Measurements from ENCODE around the gene ADPRM. TPM values are rescaled to one million over a fixed set of nuclear protein-coding genes. Genes with fewer than 3 reads are reported as not detected.

The ADPRM gene
- total RNA-seq, 1 experiment from 2014 or later = 7.4 TPM

GRCh38 chr17:10663231-10663630, 34.2 kb upstream of the ADPRM start:
- Mint-ChIP-seq H3K27ac (no peak overlapping the region), H3K4me1 (no peaks in the 10 kb centered on the region), H3K9me3 (no peaks in the 10 kb centered on the region), H3K4me3 (no peak overlapping the region), H3K36me3 (no peaks in the 10 kb centered on the region), H3K27me3 (ENCODE audit: low read depth) (no peaks in the 10 kb centered on the region)
- CTCF ChIA-PET = no interaction called here
- ATAC-seq (no peak), DNase-seq (ENCODE audit: low spot score) (no peak)
- TF ChIP-seq SP1 (CRISPR knock-in tag; conservative IDR thresholded peaks at IDR 0.05) (no peak), ZNF396 (CRISPR knock-in tag; IDR thresholded peaks at IDR 0.05; ENCODE audit: borderline replicate concordance) (no peak)
- POLR2A ChIA-PET = no interaction called here

- H3K27me3 Mint-ChIP-seq (ENCODE audit: low read depth) = no peaks in the 10 kb centered on the region
- ChIA-PET CTCF (interaction anchor here (0.8 kb wide), 1 partner anchor 18 kb away, joined by 4 read pairs; no protein-coding TSS in a partner anchor), POLR2A (no interaction called here)
- no peak for ATAC-seq
- no peaks in the 10 kb centered on the region for H3K36me3 Mint-ChIP-seq
- H3K9me3 Mint-ChIP-seq = no peaks in the 10 kb centered on the region
- no peaks in the 10 kb centered on the region for H3K4me1 Mint-ChIP-seq
- H3K27ac Mint-ChIP-seq = no peak overlapping the region; the same call in 1 of the 2 replicates
- H3K4me3 Mint-ChIP-seq = no peak overlapping the region
- DNase-seq (ENCODE audit: low spot score) = no peak
- TF ChIP-seq ARID4B (CRISPR knock-in tag; IDR thresholded peaks at IDR 0.05; ENCODE audit: borderline replicate concordance) (no peak), NR2C2 (CRISPR knock-in tag; IDR thresholded peaks at IDR 0.05) (no peak), TP53 (CRISPR knock-in tag; IDR thresholded peaks at IDR 0.05) (no peak), SP1 (CRISPR knock-in tag; conservative IDR thresholded peaks at IDR 0.05) (no peak), PRDM15 (CRISPR knock-in tag; IDR thresholded peaks at IDR 0.05) (no peak), ZNF671 (CRISPR knock-in tag; IDR thresholded peaks at IDR 0.05) (no peak), ZNF138 (CRISPR knock-in tag; conservative IDR thresholded peaks at IDR 0.05) (no peak), GABPB1 (CRISPR knock-in tag; IDR thresholded peaks at IDR 0.05) (no peak), ZNF232 (CRISPR knock-in tag; IDR thresholded peaks at IDR 0.05) (no peak), CREB1 (CRISPR knock-in tag; IDR thresholded peaks at IDR 0.05) (no peak), USF2 (CRISPR knock-in tag; IDR thresholded peaks at IDR 0.05) (no peak)
- TF ChIP-seq, protein P1, sequence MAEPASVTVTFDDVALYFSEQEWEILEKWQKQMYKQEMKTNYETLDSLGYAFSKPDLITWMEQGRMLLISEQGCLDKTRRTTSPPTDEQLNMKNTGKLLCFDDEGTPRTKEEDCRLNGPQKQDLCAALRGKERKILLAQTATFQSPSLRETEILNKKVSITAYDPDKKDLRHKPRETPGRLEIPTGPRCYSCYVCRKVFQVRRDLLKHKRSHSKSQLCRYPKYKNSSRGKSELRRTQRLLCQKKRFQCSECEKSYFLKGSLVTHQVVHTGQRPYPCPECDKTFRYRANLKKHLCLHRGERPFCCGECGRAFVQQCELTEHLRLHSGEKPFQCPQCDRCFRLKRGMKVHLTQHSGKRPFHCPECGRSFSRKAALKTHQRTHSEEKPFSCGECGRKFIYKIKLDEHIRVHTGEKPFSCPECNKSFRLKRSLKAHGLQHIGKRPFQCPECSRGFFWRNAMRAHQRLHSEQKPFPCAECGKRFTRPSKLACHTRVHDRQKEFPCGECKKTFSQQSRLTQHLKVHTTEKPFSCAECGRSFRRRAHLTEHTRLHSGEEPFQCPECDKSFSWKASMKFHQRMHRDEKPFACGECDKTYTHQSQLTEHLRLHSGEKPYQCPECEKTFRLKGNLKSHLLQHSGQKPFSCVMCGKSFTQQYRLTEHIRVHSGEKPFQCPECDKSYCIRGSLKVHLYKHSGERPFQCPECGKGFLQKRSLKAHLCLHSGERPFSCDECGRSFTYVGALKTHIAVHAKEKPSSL (CRISPR knock-in tag; conservative IDR thresholded peaks at IDR 0.05) = no peak
- TF ChIP-seq, protein P2, sequence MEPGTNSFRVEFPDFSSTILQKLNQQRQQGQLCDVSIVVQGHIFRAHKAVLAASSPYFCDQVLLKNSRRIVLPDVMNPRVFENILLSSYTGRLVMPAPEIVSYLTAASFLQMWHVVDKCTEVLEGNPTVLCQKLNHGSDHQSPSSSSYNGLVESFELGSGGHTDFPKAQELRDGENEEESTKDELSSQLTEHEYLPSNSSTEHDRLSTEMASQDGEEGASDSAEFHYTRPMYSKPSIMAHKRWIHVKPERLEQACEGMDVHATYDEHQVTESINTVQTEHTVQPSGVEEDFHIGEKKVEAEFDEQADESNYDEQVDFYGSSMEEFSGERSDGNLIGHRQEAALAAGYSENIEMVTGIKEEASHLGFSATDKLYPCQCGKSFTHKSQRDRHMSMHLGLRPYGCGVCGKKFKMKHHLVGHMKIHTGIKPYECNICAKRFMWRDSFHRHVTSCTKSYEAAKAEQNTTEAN (CRISPR knock-in tag; IDR thresholded peaks at IDR 0.05) = no peak
- TF ChIP-seq, protein P3, sequence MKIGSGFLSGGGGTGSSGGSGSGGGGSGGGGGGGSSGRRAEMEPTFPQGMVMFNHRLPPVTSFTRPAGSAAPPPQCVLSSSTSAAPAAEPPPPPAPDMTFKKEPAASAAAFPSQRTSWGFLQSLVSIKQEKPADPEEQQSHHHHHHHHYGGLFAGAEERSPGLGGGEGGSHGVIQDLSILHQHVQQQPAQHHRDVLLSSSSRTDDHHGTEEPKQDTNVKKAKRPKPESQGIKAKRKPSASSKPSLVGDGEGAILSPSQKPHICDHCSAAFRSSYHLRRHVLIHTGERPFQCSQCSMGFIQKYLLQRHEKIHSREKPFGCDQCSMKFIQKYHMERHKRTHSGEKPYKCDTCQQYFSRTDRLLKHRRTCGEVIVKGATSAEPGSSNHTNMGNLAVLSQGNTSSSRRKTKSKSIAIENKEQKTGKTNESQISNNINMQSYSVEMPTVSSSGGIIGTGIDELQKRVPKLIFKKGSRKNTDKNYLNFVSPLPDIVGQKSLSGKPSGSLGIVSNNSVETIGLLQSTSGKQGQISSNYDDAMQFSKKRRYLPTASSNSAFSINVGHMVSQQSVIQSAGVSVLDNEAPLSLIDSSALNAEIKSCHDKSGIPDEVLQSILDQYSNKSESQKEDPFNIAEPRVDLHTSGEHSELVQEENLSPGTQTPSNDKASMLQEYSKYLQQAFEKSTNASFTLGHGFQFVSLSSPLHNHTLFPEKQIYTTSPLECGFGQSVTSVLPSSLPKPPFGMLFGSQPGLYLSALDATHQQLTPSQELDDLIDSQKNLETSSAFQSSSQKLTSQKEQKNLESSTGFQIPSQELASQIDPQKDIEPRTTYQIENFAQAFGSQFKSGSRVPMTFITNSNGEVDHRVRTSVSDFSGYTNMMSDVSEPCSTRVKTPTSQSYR (CRISPR knock-in tag; IDR thresholded peaks at IDR 0.05) = no peak
- TF ChIP-seq, protein P4, sequence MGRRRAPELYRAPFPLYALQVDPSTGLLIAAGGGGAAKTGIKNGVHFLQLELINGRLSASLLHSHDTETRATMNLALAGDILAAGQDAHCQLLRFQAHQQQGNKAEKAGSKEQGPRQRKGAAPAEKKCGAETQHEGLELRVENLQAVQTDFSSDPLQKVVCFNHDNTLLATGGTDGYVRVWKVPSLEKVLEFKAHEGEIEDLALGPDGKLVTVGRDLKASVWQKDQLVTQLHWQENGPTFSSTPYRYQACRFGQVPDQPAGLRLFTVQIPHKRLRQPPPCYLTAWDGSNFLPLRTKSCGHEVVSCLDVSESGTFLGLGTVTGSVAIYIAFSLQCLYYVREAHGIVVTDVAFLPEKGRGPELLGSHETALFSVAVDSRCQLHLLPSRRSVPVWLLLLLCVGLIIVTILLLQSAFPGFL (CRISPR knock-in tag; IDR thresholded peaks at IDR 0.05; ENCODE audit: borderline replicate concordance) = no peak
- TF ChIP-seq, protein P5, sequence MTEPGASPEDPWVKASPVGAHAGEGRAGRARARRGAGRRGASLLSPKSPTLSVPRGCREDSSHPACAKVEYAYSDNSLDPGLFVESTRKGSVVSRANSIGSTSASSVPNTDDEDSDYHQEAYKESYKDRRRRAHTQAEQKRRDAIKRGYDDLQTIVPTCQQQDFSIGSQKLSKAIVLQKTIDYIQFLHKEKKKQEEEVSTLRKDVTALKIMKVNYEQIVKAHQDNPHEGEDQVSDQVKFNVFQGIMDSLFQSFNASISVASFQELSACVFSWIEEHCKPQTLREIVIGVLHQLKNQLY (CRISPR knock-in tag; IDR thresholded peaks at IDR 0.05) = no peak
Observed at GRCh38 chr17:10664571-10664970, 32.8 kb upstream of the ADPRM start.

Measured in WTC11 (cell line).